ENCODE results near the gene ACAA1.

ACAA1 gene

DNA sequence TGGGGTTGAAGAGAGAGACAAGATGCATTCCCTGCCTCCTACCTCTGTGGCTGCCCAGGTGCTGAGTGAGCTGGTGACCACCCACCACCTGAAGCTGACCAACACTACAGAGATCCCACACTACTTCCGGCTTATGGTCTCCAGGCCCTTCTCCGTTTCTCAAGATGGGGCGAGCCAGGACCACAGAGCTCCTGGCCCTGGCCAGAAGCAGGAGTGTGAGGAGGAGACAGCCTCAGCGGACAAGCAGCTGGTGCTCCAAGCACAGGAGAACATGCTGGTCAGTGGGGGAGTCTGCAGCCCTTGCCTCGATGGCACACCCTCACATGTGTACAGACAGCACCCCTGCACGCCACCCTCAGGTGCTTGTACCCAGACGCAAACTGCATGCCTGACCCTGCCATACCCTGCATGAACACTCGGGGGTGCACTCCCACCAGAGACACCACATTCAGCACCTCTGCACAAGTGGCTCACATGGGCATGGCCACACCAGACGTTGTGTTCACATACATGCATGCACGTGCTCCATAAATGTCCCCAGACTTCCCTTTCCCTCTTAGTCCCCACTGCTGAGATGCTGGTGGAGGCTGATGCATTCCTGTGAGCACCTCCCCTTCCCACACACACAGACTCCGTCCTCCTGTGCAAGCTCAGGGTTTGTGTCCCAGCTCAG lies 19.0 kb downstream of the ACAA1 start:
- DNase-seq: peak; percentile 52

DNA sequence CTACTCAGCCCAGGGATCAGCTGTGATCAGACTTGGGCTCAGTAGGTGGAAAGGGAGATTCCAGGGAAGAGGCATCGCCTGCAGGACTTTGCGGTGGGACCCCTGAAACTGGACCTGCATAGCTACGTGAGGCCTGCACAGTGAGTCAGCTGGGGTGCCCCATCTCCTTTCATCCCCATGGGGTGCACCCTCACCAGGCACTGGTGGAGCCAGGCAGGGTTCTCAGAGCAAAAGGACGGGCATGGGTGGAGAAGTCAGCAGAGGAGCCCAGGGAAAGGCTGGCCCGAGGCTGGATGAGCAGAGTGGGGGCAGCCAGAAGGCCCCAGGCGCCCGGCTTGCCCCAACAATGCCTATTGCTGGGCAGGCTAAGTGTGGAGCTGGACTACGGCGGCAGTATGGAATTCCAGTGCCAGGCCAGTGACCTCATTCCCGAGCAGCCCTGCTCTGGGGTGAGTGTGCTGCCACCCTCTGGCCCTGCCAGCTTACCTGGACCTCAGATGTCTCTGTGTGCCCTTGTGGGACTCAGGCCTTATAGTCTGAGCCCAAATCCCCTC lies 19.7 kb downstream of the ACAA1 start:
- DNase-seq: no peak

DNA sequence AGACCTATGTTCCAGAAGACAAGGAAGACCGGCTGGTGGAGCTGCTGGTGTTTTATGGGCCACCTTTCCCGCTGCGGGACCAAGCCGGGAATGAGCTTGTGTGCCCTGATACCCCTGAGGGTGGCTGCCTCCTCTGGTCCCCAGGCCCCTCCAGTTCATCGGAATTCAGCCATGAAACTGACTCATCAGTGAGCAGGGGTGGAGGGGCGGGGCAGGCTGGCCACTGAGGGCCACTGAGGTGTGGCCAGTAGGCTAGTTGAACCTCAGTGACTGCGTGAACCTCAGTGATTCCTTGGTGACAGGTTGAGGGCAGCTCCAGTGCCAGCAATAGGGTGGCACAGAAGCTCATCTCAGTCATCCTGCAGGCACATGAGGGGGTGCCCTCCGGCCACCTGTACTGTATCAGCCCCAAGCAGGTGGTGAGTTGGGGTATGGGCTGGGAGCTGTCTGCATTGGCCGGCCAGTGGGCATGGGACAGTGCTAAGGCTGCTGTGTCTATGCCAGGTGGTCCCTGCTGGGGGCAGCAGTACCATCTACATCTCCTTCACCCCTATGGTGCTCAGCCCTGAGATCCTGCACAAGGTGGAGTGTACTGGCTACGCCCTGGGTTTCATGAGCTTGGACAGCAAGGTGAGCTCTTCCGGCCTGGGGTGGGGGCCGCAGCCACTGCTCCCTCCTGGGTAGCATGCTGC lies 20.3 kb downstream of the ACAA1 start:
- no peak for DNase-seq

DNA sequence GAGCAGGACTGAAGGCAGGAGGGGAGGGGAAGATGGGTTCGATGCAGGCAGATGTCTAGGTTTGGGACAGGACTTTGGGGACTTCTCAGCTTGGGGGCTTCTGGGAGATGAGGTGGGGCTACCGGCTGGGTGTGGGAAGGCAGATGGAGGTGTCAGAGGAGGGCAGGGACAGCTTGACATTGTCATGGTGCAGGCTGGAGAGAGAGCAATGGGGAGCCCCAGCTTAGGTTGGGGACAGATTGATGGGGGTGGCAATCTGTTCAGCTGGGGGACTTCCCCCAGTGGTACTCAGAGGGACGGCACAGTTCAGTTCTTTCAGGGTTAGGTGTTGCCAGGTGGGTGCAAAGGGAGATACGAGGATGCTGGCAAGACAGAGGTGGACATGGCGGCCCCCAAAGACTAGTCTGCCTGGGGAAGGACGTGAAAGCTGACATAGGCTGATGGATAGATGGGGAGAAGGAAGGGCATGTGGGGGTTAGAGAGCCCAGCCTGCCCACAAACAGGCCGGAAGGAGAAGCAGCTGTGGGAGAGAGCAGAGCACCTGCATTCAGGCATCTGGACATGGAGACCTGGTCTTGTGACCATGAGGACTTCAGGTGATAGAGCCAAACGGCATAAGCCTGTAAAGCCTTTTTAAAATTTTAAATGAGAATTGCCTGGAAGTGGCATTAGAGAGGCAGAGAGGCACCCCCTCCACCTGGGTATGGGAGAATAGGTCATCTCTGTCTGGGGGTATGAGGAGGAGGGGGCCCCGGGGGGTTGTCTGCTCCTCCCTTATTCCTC lies 21.1 kb downstream of the ACAA1 start:
- no peak for DNase-seq

DNA sequence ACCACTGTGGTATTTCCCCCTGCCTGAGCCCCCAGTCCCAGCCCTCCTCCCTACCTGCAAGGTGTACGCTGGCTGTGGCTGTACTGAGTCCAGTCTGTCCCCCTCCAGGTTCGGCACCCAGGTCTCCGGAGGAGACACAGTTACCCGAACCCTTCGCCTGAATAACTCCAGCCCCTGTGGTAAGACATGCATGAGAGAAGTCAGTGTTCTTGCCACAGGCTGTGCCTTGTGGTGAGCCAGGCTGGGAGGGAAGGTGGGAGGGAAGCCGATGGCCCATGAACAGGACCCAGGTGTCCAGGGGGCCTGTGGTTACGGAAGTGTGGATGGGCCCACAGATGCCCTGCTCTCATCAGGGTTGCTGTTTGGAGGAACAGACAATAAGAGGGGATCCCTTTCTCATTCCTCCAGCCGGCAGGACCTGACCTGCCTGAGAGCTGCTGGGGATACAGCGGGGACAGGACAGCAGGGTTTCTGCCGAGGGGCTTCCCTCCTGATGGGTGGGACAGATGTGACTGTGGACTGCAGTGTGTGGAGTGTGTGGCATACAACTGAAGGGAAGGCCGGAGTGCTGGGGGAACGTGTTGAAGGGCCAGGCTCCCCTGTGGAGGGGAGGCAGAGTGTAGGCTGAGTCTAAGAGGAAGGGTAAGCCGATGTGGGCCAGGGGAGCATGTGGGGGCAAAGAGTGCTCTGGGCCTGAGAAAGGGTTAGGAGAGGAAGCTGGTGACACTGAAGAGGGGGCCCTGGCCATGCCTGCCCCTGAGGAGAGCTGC lies 21.9 kb downstream of the ACAA1 start:
- no peak for DNase-seq

DNA sequence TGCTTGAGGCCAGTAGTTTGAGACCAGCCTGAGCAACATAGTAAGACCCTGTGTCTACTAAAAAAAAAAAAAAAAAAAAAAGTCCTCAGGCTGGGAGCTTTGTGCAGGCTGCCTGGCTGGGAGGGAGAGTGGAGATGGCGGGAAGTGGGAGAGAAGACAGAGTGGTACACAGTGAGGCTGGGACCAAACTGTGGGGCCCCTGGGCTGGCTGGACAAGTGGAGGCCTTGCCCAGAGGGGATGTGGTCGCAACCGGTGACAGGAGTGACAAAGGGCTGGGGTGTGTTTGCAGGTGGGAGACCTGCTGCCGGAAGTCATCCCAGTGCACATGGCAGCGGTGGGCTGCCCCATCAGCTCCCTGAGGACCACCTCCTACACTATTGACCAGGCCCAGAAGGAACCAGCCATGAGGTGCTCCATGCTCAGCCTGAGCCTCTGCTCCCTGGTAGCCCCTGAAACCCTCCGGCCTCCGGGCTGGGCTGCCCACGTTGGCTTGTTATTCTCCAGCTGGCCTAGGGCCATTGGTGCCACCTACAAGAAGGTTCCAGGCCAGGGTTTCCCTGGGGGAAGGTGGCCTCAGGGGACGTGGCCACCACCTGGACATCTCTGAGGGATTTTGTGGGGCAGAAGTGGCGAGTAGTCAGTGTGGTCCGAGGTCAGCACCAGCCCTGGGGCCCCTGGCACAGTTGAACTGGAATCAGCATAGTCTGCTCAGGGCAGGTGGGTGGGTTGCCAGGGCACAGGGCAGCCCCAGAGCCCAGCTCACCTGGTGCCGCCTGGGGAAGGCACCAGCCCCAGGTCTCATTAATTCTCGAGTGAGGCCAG lies 22.7 kb downstream of the ACAA1 start:
- DNase-seq: no peak

DNA sequence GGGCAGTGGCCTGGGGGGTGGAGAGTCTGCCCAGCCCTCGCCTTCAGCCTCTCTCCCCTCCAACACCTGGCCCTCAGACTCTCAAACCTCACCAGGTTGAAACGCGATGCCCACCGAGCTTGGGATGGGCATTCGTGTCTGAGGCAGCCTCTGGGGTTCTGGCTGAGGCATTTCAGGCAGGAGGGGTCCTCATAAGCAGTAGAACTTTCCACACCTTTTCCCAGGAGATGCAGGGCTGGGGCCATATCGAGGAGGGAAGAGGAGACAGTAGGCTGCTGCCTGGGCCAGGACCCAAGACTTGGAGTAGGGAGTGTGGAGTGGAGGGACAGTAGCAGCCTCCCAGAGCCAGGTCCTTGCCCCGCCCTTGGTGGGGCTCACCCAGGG lies 24.6 kb downstream of the ACAA1 start:
- DNase-seq: no peak

DNA sequence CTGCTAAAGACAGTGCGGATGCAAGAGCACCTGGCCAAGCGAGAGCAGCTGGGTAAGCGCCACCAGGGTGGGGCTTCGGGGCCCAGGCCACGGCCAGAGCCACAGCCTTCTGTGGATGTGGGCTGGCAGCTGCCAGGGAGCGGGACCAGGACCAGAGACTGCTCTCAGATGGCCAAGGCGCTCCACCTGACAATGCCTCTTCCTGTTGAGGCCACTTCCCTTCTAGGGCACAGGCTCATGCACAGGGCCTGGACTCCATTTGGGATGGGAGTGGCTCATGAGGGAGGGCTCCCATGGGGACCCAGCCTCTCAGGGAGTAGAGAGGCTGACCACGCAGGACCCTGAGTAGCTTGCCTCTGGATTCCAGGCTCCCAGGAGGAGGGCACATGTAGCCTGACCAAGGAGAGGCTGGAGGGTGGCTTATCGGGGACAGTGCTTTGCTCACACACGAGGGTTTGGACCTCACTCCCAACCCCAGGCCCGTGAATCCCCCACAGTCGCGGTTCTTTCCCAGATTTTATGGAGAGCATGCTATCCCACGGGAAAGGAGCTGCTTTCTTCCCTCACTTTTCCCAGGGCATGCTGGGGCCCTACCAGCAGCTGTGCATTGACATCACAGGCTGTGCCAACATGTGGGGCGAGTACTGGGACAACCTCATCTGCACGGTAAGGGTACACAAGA lies 25.1 kb downstream of the ACAA1 start:
- no peak for DNase-seq

DNA sequence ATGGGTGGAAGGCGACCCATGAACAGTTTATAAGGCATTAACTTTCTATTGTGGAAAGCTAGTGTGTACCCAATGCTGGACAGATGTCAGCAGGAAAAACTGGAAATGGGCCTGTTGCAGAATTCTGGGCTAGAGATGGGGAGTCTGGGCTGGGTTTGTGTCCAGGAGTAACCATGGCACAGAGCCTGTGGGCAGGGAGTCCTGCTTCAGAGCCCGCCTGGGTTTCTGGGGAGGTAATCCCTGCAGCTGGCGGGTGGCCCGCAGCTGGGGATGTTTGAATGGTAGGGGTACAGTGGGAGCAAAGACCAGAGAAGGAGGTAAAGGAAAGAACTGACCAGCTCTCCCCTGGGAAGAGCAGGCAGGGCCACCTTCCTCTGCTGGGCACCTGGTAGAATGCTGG lies 25.7 kb downstream of the ACAA1 start:
- DNase-seq: no peak

DNA sequence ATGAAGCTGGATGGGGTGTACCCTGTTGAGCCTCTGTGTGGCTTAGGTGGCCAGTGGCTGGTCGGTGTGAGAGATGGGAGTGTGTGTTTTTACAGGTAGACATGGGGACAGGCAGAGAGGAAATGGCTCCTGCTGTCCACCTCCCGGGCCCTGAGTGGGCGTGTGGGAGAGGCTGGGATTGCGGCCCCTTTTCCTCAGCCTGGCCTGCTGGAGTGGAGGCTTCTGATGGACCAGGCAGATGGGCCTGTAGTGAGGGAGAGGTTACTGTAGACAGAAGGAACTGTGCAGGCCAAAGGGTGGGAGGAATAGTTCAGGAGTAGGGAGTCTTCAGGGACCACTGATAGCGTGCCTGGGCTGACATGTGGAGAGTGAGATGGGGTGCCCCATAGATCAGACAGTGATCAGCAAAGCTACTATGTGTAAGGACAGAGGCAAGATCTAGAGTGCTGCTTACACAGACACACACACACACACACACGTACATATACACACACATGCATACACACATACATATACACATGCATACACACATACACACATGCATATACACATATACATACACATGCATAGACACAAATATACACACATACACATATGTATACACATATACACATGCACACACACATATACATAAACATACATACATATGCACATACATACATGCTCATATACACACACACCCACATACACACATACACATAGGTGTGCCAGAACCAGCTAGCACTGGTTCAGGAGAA lies 26.4 kb downstream of the ACAA1 start:
- no peak for DNase-seq

DNA sequence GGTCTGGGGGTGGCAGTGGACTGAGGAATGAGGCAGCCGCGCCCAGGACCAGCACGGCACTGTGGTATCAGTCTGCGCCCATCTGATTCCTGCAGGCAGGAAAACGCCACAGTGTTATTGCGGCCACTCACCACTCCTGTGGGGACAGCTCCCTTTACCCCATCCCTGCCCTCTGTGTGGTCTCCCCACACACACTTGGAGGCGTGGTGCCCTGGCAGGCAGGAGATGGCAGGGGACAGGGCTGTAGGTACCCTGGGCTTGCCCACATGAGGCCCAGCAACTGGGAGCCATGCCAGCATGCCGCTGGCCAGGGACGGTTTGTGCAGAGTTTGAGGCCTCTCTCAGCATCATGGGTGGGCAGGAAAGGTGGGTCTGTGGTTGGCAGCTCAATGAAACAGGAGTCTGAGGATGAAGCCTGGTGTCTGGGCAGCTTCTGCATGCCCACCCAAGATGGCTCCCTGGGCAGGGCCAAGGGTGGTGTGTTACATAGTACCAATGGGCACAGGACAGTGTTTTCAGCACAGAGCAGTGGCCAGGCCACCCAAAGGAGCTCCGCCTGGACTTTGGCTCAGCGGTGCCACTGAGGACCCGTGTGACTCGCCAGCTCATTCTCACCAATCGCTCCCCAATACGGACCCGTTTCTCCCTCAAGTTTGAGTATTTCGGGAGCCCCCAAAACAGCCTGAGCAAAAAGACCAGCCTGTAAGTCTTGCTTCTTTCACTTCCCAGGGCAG lies 27.2 kb downstream of the ACAA1 start:
- no peak for DNase-seq

DNA sequence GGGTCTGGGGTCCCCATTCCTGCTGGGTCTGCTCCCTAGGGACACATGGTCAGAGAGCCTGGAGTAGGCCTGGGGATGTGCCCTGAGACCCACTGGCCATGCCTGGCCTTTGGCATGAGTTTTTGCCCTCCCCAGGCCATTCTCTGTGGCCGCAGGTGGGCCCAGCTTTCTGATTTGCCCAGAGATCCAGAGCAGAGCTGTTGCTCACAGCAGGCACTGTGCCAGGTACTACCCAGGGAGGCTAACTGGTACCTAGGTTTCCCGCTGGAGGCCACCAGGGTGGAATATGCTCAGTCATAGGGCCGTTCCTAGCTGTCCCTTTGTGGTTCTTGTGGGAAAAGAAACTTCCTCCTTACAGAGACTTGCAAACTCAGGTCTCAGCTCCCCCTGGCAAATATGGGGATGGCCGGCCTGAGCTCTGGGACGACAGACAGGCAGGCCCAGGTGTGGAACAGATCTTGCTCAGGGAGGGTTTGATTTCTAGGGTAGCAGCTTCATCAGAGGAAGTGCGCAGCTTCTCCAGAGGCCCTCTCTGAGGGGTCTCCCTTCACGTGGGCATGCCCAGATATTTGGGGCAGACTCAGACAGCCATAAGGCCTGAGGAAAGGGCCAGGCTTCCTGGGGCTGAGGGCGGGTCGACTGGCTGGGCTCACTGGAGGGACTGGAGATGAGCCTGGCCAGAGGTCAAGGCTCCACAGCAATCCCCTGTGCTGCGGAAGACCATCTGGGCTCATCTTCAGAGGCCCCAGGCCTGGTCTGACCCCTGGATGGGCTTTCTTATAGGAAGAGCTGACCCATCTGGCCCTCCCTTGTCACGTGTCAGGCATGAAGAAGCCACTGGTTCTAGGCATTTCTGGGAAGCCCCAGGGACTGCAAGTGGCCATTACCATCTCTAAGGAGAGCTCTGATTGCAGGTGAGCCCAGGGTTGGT lies 28.0 kb downstream of the ACAA1 start:
- DNase-seq: no peak

DNA sequence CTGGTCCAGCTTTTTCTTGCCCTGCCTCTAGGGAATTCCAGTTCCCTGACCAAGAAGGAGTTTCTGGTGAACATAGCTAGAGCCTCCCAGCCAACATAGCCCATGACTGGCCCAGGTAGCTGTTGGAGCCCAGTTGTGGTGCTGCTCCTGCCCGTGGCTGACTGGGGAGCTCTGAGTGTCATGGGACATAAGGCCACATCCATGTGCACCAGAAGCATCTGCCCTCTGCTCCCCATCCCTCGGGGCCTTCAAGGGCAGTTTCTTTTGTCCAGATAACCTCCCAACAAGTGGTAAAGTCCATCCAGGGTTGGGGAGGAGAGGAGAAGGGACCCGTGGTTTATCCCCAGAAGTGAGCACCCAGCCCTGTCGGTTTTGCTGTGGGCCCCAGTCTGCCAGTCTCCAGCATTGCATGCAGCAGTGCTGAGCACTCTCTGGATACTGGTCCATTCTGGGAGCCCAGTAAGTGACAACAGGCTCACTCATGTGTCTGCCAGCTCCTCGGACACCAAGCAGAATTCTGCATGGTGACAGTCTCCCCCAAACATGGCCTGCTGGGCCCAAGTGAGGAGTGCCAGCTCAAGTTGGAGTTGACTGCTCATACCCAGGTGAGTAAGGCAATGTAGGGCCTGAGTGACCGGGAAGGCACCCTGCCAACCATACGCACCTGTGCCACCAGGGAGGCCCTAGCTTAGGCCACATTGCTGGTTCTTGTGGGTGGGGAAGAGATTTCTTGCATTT lies 28.8 kb downstream of the ACAA1 start:
- DNase-seq: no peak

DNA sequence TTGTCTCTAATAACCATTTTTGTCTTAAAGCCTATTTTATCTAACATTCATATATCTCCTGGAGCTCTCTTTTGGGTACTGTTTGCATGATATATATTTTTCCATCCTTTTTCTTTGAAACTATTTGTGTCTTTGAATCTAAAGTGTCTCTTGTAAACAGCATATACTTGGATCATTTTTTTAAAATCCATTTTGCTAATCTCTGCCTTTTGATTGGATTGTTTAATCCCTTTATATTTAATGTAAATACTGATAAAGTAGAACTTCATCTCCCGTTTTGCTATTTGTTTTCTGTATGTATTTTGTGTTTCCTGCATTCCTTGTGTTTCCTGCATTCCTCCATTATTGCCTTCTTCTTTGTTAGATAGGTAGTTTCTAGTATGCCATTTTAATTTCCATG lies 31.4 kb downstream of the ACAA1 start:
- no peak for DNase-seq

DNA sequence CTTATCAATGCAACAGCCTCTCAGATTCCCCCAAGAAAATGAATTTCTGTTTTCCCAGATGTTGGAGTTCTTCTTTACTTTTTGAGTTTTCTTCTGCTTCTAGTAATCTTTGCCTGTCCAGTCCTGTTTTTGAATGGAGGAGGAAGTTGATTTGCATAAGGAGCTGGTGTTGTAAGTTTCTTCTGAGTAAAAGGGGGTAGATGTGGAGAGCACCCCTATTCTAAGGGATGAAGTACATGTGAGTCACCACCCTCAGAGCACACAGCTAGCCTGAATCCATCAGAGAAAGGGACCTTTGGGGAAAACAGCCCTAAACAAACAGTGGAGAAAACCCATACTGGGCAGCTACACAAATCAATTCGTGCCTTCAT lies 34.5 kb downstream of the ACAA1 start:
- DNase-seq: no peak

DNA sequence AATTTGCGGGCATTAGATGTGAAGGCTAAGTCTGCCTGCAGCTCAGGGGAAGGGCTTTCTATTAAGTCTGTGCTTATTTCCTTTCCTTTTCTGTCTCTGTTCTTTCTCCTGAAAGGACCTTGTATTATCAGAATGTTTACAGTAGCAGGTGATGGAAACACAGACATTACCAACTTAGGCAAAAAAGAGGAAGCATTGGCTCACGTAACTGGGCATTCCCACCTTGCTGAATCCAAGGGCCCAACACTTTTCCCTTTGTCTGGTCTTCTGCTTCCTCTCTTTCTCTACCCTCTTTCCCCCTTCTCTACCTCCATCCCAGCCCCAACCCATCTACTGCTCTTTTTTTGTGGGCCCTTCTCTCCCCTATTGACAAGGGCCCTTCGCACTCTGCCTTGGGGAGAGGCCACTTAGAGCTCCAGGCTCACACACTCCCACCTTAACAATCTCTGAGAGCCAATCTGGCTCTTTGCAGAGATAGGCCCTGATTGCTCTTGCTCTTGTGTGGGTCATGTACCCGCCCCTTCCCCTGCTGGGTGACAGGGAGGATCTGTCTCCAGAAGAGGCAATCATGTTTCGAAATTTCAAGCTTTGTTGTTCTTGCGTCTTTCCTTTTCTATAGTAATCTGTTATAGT lies 35.0 kb downstream of the ACAA1 start:
- DNase-seq: no peak

DNA sequence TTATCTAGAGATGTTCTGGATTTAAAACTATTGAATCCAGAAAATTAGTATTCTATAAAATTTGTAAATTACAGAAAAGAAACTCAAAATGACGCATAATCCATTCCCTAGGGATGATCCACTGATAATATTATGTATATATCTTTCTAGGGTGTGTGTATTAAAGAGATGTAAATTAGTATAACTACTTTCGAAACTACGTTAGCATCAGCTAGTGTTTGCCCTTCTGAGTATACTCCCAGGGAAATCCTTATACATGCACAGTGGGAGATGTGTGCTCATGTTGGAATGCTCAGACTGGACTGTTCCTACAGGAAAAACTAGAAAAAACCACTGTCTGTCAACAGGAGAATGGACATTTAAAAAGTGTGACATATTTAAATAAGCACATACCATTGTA lies 36.4 kb downstream of the ACAA1 start:
- DNase-seq: no peak

DNA sequence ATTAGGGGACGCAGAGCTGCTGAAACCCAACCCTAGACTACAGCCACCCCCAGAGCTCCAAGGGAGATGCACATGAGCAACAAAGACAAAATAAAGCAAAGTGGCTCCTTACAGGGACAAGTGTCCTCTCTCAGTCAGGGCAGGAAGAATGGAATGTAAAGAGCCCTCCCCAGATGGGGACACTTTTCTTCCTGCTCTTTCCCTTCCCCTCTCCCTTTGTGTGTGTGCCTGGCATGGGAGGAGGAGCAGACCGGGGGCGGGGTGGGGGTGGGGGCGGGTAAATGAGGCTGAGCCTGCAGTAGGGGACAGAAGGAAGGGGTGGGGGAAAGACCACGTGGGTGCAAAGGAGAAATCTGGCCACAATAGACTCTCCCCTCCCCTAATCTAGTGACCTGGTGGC lies 37.4 kb downstream of the ACAA1 start:
- no peak for DNase-seq
